Hematopoietic multipotent progenitor cell (in vitro differentiated cells): Measurements from ENCODE around the gene DNAJC22. TPM values are rescaled to one million over a fixed set of nuclear protein-coding genes. Genes with fewer than 3 reads are reported as not detected.
"Not testable (repeated sequence)": the region's sequence is repeated elsewhere in the genome, so short reads cannot be mapped to it uniquely, and the experiment has no call there.

Experiments
- DNase-seq, 3 donors: peaks; one replicate each; pipeline ENCODE4 v3.0.0-alpha.2; 2011 to 2015; ENCODE audit warnings: low read depth in 2 of 3, low spot score in 2 of 3
- total RNA-seq: library from RNA; depleted of rRNA; stranded (reverse); fragments of >200 nt; gene quantifications from one replicate; pipeline ENCODE4 v1.2.3, GENCODE V29; 2012

Gene DNAJC22
- total RNA-seq, 1 donor, result not detected

DNA sequence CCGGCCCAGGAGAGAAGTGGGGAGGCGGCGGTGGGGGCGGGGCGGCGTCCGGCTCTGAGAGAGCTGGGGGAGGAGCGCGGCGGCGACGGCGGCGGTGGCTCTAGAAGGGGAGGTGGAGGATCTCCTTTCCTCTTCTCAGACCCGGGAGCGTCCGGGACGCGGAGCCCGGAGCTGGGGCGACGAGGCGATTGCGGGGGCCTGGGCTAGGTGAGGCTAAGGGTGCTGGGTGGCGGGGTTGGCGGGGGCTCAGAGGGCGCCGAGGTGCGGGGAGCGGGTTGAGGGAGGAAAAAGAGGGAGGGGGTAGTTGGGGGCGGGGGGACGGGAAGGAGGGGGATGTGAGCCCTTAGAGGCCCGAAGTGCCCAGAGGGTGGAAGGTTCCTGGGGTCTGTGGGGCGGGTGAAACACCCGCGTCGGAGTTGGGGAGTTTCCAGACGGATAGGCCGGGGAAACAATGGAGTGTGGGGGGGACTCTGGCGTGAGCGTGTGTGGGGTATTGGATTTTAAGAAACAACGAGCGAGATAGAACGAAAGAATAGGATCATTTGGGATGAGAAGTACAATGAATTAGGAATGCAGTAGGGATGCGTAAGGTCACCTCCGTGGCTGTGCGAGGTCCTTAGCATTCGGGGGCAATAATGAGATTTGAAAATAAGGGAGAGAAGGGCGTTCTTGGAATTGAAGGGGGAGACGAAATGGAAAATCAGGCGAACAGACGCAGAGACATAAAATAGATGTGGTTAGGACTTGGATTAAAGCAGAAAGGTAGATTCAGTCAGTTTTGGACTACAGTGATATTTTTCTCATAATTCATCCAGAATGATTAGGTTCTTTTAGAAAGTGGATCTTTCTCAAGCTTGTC is 20.9 kb downstream of the DNAJC22 start, which contains the start of gene SPATS2:
Gene SPATS2, plus strand, starts transcription at position 82 of the 859 bp plus-strand sequence. CDS start 93,551 bp downstream, outside the sequence.
- DNase-seq, result peak in 1 of 3 donors; percentile 61

DNA sequence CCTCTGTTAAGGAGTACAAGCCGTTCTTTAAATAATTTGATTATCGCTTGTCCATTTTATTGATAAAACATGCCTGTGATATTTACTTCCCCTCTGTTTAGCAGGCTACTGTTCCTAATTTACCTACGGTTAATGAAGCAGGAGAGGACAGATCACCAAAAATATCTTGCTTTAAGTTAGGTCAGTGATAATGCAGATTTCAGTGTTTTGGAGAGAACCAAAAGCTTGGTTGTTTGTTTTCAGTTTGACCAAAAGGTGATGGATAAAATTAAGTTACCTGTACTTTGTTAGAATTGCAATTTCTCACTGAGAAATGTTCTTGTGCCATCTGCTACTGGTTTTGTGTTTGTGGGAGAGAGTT is 21.5 kb downstream of the DNAJC22 start:
- no peak for DNase-seq

DNA sequence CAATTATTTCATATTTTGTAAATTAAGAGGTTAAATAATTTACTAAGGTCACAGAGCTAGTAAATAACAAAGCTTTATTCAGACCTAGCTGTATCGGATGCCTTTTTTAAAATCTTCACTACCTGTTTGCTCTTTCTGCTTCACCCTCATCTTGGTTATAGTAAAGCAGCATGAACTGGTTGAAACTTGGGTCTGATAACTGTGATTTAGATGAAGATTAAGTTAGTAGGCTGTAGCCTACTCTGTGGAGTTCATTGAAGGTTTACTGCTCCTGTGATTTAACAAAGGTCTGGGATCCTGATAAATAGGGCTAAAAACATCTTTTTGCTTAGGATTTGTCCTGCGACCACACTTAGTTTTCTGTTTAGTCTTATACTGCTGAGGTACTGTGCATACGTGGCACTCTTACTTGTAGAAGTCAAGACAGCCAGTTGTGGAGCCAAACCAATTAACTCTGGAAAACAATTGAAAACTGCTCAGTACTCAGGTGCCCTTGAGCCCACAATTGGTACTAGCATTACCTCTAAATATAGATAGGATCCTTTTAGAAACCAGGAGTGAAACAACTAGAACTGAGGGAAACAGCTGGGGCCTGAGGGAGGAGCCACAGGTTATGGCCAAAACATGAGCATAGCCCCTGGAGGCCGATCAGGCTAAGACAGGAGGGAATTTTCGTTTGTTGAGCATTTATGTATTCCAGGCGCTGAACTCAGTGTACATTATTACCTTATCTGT is 22.9 kb downstream of the DNAJC22 start:
- DNase-seq, result peak in 1 of 3 donors; percentile 65

DNA sequence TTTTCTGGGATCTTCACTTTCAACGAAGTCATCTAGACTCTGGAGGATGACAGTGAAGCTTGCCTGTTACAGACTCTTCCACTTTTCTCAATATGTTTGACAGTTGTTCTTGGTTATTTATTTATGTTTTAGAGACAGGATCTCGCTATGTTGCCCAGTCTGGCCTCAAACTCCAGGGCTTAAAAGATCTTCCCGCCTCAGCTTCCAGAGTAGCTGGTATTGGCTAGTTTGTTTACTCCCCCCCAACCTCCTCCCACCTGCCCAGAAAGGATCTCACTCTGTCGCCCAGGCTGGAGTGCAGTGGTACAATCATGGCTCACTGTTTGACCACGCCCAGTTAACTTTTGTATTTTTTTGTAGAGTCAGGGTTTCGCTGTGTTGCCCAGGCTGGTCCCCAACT is 23.9 kb downstream of the DNAJC22 start:
- no peak for DNase-seq

DNA sequence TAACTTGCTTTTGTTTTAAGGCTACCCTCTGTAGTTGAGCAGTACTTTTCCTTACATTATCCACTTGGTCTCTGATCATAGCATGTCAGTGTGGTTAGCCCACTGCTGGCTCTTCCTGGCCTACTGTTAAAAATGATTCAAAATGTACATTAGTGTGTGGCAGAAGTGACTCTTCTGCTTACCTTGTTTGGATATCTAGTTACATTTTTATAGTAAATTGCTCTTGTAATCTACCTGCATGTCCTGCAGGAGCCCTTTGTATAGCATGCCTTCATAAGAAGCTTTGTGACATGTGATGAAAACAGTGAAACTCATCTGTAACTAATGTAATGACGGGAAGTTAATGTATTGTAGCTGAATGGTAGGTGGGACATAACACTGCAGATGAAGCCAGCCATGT is 28.7 kb downstream of the DNAJC22 start:
- no peak for DNase-seq

DNA sequence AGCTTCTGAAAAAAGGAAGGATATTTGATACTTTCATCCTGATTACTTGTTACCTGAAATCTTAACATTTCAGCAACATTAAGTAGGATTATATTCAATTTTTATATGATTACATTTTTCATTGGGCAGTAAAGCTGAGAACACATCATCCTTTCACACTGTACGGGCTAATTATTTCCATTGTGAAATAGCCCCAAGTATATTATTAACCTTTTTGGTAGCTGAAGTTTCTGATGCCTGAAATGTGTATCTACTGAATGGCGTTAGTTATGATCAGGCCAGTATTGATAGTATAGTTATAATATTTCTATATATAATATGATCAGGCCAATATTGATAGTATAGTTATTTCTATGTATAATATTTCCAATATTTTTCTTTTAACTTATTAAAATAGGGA is 30.7 kb downstream of the DNAJC22 start:
- DNase-seq, result no peak

DNA sequence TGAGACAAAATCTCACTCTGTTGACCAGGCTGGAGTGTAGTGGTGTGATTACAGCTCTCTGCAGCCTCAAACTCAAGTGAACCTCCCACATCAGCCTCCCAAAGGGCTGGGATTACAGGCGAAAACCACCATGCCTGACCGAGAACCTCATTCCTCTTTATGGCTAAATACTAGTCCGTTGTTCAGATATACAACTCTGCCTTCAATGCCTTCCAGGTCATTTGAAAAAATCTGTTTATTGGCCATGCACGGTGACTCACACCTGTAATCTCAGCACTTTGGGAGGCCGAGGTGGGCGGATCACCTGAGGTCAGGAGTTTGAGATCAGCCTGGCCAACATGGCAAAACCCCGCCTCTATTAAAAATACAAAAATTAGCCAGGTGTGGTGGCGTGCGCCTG is 33.5 kb downstream of the DNAJC22 start:
- DNase-seq, result not testable (repeated sequence)

DNA sequence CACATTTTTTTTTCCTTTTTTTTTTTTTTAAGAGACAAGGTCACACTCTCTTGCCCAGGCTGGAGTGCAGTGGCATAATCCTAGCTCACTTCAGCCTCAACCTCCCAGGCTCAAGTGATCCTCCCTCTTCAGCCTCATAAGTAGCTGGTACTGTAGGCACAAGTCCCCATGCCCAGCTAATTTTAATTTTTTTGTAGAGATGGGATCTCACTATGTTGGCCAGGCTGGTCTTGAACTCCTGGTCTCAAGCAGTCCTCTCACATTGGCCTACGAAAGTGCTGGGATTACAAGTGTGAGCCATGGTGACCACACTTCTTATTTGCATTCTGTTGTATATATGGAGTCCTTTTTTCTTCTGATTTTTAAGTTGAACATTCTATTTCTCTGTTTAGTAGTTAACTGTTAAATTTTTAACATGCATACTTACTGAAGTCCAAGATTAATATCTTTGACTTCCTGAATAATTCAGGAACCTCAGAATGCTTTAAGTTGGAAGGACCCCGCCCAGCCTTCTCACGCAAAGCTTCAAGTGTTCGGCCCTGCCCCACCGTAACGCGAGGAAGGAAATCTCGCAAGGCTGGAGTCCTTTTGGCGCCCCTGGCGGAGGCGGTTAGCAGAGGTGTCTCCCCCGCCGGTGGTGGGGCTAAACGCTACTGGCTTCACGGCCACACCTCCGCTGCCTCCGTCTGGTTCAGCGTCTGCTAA is 42.1 kb downstream of the DNAJC22 start:
- peak in 2 of 3 donors; percentile 75 to 83 for DNase-seq

DNA sequence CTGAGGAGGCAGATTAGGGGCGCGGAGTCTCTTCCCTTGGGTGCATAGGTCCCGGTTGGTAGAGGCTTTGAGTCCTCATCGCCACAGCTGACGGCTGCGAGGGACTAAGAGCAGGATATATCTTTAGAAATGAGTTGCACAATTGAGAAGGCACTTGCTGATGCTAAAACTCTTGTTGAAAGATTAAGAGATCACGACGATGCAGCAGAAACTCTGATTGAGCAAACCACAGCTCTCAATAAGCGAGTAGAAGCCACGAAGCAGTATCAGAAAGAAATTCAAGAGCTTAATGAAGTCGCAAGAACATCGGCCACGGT is 42.7 kb downstream of the DNAJC22 start:
- DNase-seq, result no peak

DNA sequence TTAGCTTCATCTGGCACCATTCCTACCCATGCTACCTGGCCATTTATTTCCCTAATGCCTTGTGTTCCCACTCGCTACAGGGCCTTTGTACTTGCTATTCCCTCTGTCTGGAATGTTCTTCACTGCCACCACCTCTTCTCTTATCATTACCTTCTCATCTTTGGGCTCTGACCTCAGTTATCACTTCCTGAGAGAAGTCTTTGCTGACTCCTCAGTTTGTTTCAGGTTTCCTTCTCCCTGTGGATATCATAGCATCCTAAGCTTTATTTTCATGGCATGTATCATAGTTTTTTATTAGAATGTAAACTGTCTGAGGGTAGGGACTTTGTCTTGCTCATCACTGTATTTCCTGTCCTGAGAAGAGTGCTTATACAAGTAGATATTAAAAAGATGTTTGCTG is 50.3 kb downstream of the DNAJC22 start:
- no peak for DNase-seq

DNA sequence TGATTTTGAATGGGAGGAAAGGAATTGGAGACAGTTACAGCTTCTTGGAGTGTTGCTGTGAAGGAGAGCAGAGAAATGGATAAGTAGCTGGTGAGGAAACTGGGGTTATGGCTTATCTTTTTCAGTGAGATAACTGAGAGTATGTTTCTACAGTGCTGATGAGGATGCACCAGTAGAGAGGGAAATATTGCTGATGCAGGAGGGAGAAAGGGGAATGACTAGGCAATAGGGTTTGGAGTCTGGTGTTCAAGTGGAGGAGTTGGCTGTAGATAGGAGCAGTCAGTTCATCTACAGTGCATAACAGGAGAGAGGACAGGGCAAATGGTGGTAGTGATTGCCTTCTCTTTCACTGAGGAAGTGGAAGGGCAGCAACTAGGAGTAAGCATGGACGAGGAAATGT is 53.6 kb downstream of the DNAJC22 start:
- no peak for DNase-seq

Other genes starting within 250 kb of the DNAJC22 start
- gene LMBR1L, start 236.0 kb upstream of the DNAJC22 start, total RNA-seq, result 112 TPM
- gene TUBA1B, start 215.5 kb upstream of the DNAJC22 start, total RNA-seq, result 1,377 TPM
- gene TUBA1A, start 157.8 kb upstream of the DNAJC22 start, total RNA-seq, result 804 TPM
- 257 TPM for gene TUBA1C, start 81.8 kb upstream of the DNAJC22 start, total RNA-seq
- under 0.01 TPM for gene PRPH, start 51.7 kb upstream of the DNAJC22 start, total RNA-seq
- gene TROAP, start 23.6 kb upstream of the DNAJC22 start, total RNA-seq, result 2.2 TPM
- gene C1QL4, start 9.7 kb upstream of the DNAJC22 start, total RNA-seq, result under 0.01 TPM
- gene SPATS2, start 20.6 kb downstream of the DNAJC22 start, total RNA-seq, result 11.0 TPM
- 2.2 TPM for gene KCNH3, start 192.1 kb downstream of the DNAJC22 start, total RNA-seq
- gene MCRS1, start 221.3 kb downstream of the DNAJC22 start, total RNA-seq, result 79.2 TPM